Mesodermal cell (in vitro differentiated cells): ENCODE results near the gene LMOD2.
A peak's percentile ranks its signal among the peaks of the same experiment; 100 is the strongest.

ENCODE experiments used
- H3K27ac ChIP-seq: 2 replicates; pipeline ENCODE4 v1.7.0; 2013; ENCODE audit warnings: mild to moderate bottlenecking, low read depth, low read length, moderate library complexity; ENCODE audit not compliant: severe bottlenecking
- H3K36me3 ChIP-seq: 2 replicates; pipeline ENCODE4 v1.7.1; 2013; ENCODE audit warnings: mild to moderate bottlenecking, low read length, moderate library complexity; ENCODE audit not compliant: control insufficient read depth, insufficient read depth
- H3K4me1 ChIP-seq: one replicate; pipeline ENCODE4 v1.7.1; 2013; ENCODE audit warnings: mild to moderate bottlenecking, low read length; ENCODE audit not compliant: insufficient read depth, control insufficient read depth, poor library complexity, severe bottlenecking
- H3K4me3 ChIP-seq: 2 replicates; pipeline ENCODE4 v1.7.0; 2013; ENCODE audit warnings: low read length, control low read depth, mild to moderate bottlenecking; ENCODE audit not compliant: insufficient read depth, poor library complexity, severe bottlenecking; ENCODE audit errors: extremely low read depth
- H3K9me3 ChIP-seq: 2 replicates; pipeline ENCODE4 v1.7.1; 2013; ENCODE audit warnings: mild to moderate bottlenecking, low read length, moderate library complexity; ENCODE audit not compliant: control insufficient read depth
- WGBS, 2 experiments: methylation state at CpG; one replicate each; pipeline ENCODE4 v1.1.5; 2013; ENCODE audit warnings: missing lambda C conversion rate in 2 of 2; ENCODE audit not compliant: insufficient coverage in 2 of 2; 5-methylcytosine and 5-hydroxymethylcytosine counted together

The LMOD2 gene

DNA sequence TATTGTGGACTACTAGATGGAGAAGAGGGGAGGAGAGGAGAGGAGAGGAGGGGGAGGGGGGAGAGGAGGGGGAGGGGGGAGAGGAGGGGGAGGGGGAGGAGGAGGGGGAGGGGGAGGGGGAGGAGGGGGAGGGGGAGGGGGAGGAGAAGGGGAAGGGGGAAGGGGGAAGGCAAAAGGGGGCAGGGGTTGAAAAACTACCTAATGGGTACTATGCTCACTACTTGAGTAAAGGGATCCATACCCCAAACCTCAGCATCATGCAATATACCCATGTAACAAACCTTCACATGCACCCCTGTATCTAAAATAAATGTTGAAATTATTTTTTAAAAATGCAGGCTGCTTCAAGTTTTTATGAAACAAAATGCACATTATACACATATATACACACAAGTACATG lies 15.1 kb upstream of the LMOD2 start:
- H3K9me3 ChIP-seq, result peaks cover 5% of the 10 kb centered on the region
- H3K27ac ChIP-seq, result no peak overlapping the region
- no peak overlapping the region for H3K4me3 ChIP-seq
- H3K36me3 ChIP-seq, result no peaks in the 10 kb centered on the region
- H3K4me1 ChIP-seq, result peaks cover 19% of the 10 kb centered on the region

DNA sequence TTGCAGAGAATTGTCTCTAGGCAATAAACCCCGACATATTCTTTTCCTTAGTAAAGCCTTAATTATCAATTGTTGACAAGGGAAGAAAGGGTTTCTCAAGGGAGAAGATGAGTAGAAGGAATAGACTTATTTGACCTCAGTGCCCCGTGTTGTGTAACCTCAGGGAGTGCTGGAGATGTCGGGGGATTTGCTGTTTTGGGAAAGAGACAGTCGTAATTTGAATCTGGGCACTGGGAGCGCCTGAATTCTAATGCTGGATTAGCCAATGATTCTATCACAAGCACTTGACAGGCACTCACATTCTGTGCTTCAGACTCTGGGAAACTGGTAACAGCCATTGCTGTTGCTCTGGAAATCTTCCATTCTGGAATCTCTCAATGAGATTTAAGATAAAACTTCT lies 13.8 kb upstream of the LMOD2 start:
- peaks cover 25% of the 10 kb centered on the region for H3K4me1 ChIP-seq
- 83 to 100% methylated on average over 2 to 3 of the region's 5 CpGs for WGBS, 2 experiments
- H3K4me3 ChIP-seq, result no peak overlapping the region
- no peaks in the 10 kb centered on the region for H3K36me3 ChIP-seq
- H3K9me3 ChIP-seq, result peaks cover 5% of the 10 kb centered on the region
- H3K27ac ChIP-seq, result no peak overlapping the region

DNA sequence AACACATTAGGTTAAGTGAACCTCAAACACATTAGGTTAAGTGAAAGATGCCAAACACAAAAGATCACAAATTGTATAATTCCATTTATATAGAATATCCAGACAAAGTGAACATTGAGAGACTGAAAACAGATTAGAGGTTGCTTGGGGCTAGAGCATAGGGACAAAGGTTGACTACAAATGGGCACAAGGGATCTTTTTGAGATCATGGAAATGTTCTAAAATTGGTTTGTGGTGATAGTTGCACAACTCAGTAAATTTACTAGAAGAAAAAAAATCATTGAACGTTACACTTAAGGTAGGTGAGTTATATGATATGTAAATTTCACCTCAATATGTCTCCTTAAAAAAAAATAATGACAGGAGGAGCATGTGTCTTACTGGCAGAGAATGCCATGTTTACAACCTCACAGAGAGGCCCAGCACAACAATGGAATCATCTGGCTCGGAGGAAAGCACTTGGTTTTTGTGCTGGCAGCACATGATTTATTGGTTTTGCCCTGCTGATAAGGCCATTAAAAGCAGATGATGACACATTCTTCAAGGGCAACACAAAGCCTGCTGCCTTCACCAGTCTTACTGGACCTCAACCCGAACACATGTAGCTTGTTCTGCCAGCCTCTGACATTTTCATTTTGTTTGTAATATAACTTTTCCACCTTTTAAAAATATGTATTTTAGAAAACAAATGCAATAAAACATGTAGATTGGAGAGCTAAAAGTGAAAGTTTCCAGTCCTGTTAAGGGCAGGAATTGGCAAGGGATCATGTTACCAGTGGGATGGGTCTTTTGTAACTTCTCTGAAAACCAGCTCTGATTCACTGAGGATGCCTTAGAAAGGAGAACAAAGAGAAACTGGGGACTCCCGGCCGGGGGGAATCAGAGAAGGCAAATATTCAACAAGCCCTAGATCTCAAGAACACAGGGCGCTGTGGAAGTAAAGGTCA lies 11.9 kb upstream of the LMOD2 start:
- H3K4me3 ChIP-seq, result no peak overlapping the region
- no peaks in the 10 kb centered on the region for H3K36me3 ChIP-seq
- H3K4me1 ChIP-seq, result peaks cover 34% of the 10 kb centered on the region
- peak overlapping the region; percentile 95 for H3K27ac ChIP-seq
- H3K9me3 ChIP-seq, result no peaks in the 10 kb centered on the region
- WGBS, 2 experiments, result 20% methylated on average over 3 of the region's 6 CpGs; no CpG with 5 or more reads in 1 of the 2 experiments

DNA sequence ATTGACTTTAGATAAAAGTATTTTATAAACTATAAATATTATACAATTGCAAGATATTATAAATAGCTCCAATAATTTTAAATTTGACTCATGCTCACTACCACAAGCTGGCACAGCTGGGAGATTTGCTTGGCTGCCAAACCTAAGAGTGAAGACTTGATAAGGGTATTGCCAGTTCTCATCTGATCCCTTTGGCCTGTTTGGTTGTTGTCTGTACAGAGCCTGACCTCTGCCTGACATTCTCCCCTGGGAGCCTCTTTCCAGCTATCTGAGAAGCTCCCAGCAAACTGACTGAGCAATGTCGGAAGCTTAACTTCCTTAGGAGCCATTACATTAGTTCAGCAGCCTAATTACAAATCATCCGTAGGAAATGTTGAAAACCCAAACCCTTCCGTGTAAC lies 10.2 kb upstream of the LMOD2 start:
- Histone ChIP-seq H3K4me3 (no peak overlapping the region), H3K36me3 (no peaks in the 10 kb centered on the region), H3K9me3 (no peaks in the 10 kb centered on the region), H3K4me1 (peaks cover 37% of the 10 kb centered on the region), H3K27ac (no peak overlapping the region)
- WGBS, 2 experiments, result 76 to 94% methylated on average over 3 of the region's 3 CpGs

DNA sequence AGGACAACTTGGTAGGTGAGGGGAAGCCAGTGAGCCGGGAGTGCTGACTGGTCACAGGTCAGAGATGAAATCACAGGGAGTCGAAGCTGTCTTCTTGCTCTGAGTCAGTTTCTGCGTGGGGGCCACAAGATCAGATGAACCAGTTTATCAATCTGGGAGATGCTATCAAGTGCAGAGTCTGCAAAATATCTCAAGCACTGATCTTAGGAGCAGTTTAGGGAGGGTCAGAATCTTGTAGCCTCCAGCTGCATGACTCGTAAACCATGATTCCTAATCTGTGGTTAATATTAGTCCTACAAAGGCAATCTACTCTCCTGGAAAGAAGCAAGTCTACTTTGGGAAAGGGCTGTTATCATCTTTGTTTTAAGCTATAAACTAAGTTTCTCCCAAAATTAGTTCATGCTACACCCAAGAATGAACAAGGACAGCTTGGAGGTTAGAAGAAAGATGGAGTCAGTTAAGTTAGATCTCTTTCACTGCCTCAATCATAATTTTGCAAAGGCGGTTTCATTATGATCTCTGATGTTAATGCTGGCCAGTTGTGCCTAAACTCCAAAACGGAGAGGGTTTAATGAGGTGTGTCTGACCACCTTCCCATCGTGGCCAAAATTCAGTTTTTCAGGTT lies 8.4 kb upstream of the LMOD2 start:
- 82 to 84% methylated on average over 5 to 6 of the region's 7 CpGs for WGBS, 2 experiments
- Histone ChIP-seq H3K9me3 (no peaks in the 10 kb centered on the region), H3K4me3 (no peak overlapping the region), H3K36me3 (no peaks in the 10 kb centered on the region), H3K4me1 (peaks cover 40% of the 10 kb centered on the region), H3K27ac (peak overlapping the region; percentile 46)

DNA sequence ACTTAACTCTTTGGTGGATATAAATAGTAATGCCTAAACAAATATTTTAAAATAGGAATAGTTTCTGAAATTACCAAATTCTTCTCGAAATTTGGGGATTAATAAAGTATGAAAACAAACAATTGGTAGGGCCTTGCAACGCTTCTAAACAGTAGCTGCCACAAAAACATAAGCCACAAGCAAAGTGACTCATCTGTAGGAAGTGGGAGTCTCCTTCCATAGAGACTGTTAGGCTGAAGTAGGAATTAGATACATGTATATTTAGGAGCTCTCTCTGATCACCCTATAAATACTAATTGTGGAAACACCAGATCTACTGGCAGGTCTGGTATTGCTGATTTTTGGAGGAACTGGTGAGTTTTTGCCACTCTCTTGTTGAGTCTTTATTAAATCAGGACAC lies 5.7 kb upstream of the LMOD2 start:
- no CpG with 5 or more reads among the region's 2 CpGs for WGBS, 2 experiments
- no peak overlapping the region for H3K4me3 ChIP-seq
- H3K9me3 ChIP-seq, result no peaks in the 10 kb centered on the region
- H3K4me1 ChIP-seq, result peaks cover 31% of the 10 kb centered on the region
- no peaks in the 10 kb centered on the region for H3K36me3 ChIP-seq
- H3K27ac ChIP-seq, result peak overlapping the region; percentile 38

DNA sequence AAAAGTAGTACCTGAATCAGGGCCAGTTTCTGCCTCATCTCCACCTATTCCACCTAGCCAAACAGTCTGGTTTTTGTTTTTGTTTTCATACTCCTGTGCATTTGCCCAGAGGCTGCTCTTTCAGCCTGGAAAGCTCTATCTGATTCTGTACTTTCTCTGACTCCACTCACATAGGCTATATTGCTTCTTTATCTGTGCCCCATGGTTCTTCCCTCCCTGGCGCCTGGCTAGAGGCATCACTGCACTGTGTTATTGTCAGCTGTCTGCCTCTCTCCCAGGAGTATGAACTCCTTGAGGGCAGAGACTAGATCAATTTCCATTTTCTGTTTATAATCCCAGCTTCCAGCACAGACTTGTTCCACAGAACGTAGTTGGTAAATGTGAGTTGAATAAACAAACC lies 5.1 kb upstream of the LMOD2 start:
- WGBS, 2 experiments, result 100% methylated on average over 1 of the region's 2 CpGs
- H3K9me3 ChIP-seq, result no peaks in the 10 kb centered on the region
- H3K4me3 ChIP-seq, result no peak overlapping the region
- H3K4me1 ChIP-seq, result peaks cover 27% of the 10 kb centered on the region
- no peaks in the 10 kb centered on the region for H3K36me3 ChIP-seq
- H3K27ac ChIP-seq, result peak overlapping the region; percentile 38

DNA sequence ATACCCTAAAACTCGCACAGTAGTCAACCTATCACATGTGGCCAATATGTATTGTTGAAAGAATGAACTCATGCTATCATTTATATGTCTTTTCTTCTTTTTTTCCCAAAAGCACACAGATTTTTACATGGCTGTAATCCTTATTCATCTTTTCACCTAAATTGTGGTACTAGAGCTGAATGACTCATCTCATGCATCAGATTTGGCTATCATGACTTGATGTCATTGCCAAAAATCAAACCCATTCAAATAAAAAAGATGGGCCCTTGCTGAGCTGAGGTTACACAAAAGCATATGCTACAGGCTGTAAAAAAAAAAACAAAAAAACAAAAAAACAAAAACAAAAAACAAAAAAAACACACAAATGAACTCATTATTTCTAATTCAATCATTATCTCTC lies 3.3 kb upstream of the LMOD2 start:
- Histone ChIP-seq H3K9me3 (no peaks in the 10 kb centered on the region), H3K4me1 (peaks cover 18% of the 10 kb centered on the region), H3K27ac (no peak overlapping the region), H3K36me3 (no peaks in the 10 kb centered on the region), H3K4me3 (no peak overlapping the region)
- no CpG with 5 or more reads among the region's 1 CpG for WGBS, 2 experiments

DNA sequence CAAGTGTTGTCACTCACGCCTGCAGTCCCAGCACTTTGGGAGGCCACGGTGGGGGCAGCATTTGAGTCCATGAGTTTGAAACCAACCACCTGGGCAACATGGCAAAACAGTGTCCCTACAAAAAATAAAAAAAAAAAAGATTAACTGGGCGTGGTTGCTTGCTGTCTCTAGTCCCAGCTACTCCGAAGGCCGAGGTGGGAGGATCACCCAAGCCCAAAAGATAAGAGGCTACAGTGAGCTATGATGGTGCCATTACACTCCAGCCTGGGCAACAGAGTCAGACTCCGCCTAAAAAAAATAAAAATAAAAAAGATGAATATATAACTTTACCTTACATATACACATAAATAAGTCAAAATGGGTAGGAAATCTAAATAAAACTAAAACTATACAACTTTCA lies 2.5 kb upstream of the LMOD2 start:
- WGBS, 2 experiments, result 90 to 96% methylated on average over 5 of the region's 6 CpGs
- H3K36me3 ChIP-seq, result no peaks in the 10 kb centered on the region
- no peak overlapping the region for H3K27ac ChIP-seq
- H3K4me3 ChIP-seq, result no peak overlapping the region
- H3K4me1 ChIP-seq, result peaks cover 12% of the 10 kb centered on the region
- H3K9me3 ChIP-seq, result no peaks in the 10 kb centered on the region

DNA sequence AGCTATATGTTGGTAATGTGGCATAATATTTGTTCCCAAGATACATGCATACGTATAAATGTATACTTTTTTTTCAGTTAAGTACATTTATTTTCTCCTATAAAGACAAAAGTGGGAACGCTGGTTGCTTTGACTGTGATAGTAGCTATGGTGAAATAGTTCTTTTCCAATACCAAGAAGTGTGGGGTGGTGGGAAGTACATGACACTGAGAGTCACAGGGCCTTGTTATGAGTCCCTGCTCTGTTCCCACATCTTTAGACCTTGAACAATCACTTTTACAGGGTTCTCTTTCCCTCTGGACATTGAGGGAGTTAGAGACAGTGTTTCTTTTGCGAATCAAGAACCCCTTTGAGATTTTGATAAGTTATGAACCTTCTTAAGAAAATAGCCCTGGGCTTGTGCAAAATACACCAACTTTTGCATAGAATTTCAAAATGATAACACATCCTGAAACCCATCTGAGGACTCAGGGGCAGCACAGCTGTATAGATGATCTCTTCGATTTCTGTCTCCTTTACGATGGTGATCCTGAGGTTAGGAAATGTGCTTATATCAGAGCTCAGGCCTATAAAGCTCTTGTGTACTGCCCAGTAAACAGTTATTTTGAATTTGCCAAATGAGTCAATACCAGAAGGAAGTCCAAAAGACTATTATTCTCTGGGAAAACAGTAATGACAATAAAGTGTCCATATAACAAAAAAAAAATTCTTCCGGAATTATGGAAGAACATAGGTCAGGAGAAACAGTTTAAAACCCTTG lies 1.1 kb downstream of the LMOD2 start:
- Histone ChIP-seq H3K36me3 (no peaks in the 10 kb centered on the region), H3K9me3 (no peaks in the 10 kb centered on the region), H3K4me1 (peaks cover 7% of the 10 kb centered on the region), H3K4me3 (no peak overlapping the region), H3K27ac (no peak overlapping the region)
- WGBS, 2 experiments, result no CpG with 5 or more reads among the region's 6 CpGs
